Duodenal mucosa (tissue), 2 donors: ENCODE results near the gene CAPS2.

Source experiments
- H3K27ac ChIP-seq: one replicate; pipeline ENCODE4 v1.7.0; 2013; ENCODE audit warnings: low read depth, low read length
- H3K27me3 ChIP-seq, 2 donors: one replicate each; pipeline ENCODE4 v1.7.0; 2013; ENCODE audit warnings: low read length in 2 of 2, control low read depth in 1 of 2; ENCODE audit not compliant: insufficient read depth in 2 of 2, control insufficient read depth in 1 of 2
- H3K36me3 ChIP-seq, 2 donors: one replicate each; pipeline ENCODE4 v1.7.0; 2013; ENCODE audit warnings: low read length in 2 of 2, control low read depth in 1 of 2; ENCODE audit not compliant: insufficient read depth in 2 of 2, control insufficient read depth in 1 of 2
- H3K4me1 ChIP-seq, 2 donors: one replicate each; pipeline ENCODE4 v1.7.0; 2013; ENCODE audit warnings: low read length in 2 of 2, control low read depth in 1 of 2; ENCODE audit not compliant: insufficient read depth in 2 of 2, control insufficient read depth in 1 of 2
- H3K4me3 ChIP-seq, 2 donors: one replicate each; pipeline ENCODE4 v1.7.0; 2013; ENCODE audit warnings: low read length in 2 of 2, low read depth in 1 of 2
- H3K9ac ChIP-seq, 2 donors: one replicate each; pipeline ENCODE4 v1.7.0; 2013; ENCODE audit warnings: low read length in 2 of 2, low read depth in 1 of 2
- H3K9me3 ChIP-seq, 2 donors: one replicate each; pipeline ENCODE4 v1.7.0; 2013; ENCODE audit warnings: low read length in 2 of 2, control low read depth in 1 of 2; ENCODE audit not compliant: control insufficient read depth in 1 of 2

The CAPS2 gene

DNA sequence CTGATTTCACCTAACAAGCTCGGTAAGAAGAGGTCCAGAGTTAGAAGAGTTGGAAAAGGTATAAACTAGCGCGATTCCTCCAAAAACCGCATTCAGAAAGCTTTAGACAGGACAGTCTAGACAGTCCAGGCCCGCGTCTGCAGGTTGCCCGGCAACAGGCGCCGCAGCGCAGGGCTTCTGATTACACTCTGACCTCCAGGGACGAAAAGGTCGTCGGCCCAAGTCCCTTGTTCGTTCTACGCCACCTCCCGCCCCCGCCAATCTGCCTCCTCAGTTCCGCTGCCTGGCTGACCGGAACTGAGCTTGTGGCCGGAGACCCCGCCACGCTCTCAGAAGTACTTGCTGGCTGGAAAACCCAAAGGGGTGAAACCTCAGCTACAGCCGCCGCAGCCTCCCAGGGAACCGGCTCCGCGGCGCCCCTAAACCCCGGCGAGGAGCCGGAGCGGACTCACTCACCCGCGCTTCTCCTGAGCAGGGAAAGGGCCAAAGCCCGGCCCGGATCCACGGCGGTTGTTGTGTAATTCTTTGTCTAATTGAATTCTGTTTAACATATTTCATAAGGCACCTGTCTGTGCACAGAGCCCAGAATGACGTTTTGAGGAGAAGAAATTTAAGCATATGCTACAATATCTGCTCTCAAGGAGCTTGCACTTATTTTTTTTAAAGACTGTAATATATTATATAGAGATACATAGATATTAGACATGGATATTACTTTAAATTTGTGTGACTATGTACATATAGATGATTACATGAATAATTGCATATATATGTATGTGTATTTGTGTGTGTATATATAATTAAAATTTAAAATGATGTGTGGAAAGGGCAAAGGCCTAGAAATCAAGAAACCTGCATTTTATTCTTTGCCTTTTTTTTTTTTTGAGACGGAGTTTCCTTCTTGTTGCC, at the start of gene CAPS2:
CAPS2 (minus strand) TSS at position 407 of the 909 bp plus-strand sequence. CDS start 3,826 bp downstream, outside the sequence.
- Histone ChIP-seq H3K36me3 (no peaks in the 10 kb centered on the region), H3K4me3 (peak within 1 kb of the TSS; percentile 88 to 90), H3K27me3 (peaks cover 0 to 3% of the 10 kb centered on the region in 2 donors), H3K9me3 (no peaks in the 10 kb centered on the region), H3K4me1 (peaks cover 5 to 9% of the 10 kb centered on the region in 2 donors), H3K27ac (no peak within 1 kb of the TSS), H3K9ac (peak within 1 kb of the TSS; percentile 45 to 51)

DNA sequence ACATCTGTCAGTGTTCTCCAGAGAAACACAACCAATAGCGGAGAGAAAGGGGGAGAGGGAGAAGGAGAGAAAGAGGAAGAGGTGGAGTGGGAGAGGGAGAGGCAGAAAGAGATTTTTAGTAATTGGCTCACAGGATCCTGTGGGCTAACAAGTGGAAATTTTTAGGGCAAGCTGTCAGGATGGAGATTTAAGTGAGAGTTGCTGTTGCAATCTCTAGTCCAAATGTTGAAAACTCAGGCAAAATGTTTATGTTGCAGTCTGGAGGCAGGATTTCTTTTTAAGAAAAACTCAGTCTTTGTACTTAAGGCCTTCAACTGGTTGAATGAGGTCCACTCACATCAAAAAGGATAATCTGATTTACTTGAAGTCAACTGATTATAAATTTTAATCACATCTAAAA, 48.2 kb upstream of the CAPS2 start:
- H3K27me3 ChIP-seq = no peaks in the 10 kb centered on the region
- H3K27ac ChIP-seq = no peak overlapping the region
- no peak overlapping the region for H3K4me3 ChIP-seq
- H3K9ac ChIP-seq = no peak overlapping the region
- no peaks in the 10 kb centered on the region for H3K9me3 ChIP-seq
- H3K36me3 ChIP-seq = no peaks in the 10 kb centered on the region
- no peaks in the 10 kb centered on the region for H3K4me1 ChIP-seq

DNA sequence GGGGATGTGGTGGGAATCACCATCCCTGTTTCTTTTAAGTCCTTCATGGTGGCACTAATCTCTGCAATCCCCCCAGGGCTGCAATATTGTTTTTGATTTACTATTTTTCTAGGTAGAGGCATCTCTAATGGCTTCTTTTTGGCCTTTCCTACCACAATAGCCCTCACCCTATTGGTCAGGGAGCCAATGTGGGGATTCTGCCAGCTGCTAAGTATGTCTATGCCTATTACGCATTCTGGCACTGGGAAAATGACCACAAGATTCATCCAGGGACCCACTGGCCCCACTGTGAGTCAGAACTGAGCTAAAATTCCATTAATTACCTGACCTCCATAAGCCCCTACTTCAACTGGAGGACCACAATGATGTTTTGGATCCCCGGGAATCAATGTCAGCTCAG, 44.8 kb upstream of the CAPS2 start:
- Histone ChIP-seq H3K4me3 (no peak overlapping the region), H3K4me1 (no peaks in the 10 kb centered on the region), H3K36me3 (no peaks in the 10 kb centered on the region), H3K9ac (no peak overlapping the region), H3K9me3 (no peaks in the 10 kb centered on the region), H3K27me3 (no peaks in the 10 kb centered on the region), H3K27ac (no peak overlapping the region)

DNA sequence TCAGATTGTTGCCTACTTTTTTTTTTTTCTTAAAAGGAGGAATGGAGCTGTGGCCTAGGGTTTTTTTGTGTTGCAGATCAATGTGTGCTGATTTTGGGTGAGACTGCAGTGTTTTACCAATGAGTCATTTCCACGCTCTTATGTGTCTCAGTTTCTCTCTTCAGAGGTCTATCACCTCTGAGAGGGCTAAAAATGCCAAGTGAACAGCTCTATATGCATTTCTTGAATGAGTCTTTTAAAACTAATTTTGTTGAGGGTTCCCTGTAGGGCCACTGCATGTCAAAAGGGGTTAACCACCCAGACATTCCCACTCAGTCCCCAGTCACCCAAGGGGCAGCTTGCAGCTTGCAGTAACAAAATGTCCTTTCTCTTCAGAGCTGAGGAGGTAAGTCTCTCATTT, 36.5 kb upstream of the CAPS2 start:
- H3K9me3 ChIP-seq = no peaks in the 10 kb centered on the region
- H3K4me1 ChIP-seq = no peaks in the 10 kb centered on the region
- no peaks in the 10 kb centered on the region for H3K36me3 ChIP-seq
- H3K9ac ChIP-seq = no peak overlapping the region
- H3K27ac ChIP-seq = no peak overlapping the region
- H3K4me3 ChIP-seq = no peak overlapping the region
- H3K27me3 ChIP-seq = no peaks in the 10 kb centered on the region

DNA sequence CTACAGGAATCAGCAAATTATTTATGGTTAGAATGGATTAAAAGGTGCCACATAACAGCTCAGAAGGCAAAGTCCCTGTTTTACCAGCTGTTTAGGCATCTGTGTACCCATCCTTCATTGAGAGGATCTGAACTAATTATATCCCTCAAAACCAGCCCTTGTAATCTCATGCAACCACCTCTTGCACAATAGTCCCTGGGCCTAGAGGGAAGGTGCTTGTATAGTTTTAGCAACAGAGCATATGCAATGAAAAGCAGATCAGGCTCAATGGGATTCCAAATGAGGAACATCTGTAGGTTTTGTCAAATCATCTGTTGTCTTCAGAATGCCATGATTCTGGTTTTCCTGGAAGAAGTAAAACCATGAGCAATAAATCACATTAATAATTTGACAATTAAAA, 34.8 kb upstream of the CAPS2 start:
- no peak overlapping the region for H3K9ac ChIP-seq
- no peaks in the 10 kb centered on the region for H3K27me3 ChIP-seq
- H3K9me3 ChIP-seq = no peaks in the 10 kb centered on the region
- H3K4me3 ChIP-seq = no peak overlapping the region
- H3K27ac ChIP-seq = no peak overlapping the region
- no peaks in the 10 kb centered on the region for H3K4me1 ChIP-seq
- no peaks in the 10 kb centered on the region for H3K36me3 ChIP-seq

DNA sequence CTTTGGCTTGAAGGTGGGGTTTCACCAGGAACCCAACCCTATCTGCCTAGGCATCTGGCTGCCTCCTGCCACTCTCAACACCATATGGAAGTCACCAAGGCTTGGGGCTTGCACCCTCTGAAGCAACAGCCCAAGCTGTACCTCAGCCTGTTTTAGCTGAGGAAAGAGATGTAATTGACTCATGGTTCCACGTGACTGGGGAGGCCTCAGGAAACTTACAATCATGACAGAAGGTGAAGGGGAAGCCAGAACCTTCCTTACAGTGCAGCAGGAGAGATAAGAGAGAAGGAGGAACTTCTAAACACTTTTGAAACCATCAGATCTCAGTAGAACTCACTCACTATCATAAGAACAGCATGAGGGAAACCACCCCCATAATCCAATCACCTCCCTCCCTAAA, 31.3 kb upstream of the CAPS2 start:
- H3K4me1 ChIP-seq = no peaks in the 10 kb centered on the region
- no peak overlapping the region for H3K9ac ChIP-seq
- H3K9me3 ChIP-seq = no peaks in the 10 kb centered on the region
- H3K27ac ChIP-seq = no peak overlapping the region
- H3K4me3 ChIP-seq = no peak overlapping the region
- no peaks in the 10 kb centered on the region for H3K36me3 ChIP-seq
- H3K27me3 ChIP-seq = no peaks in the 10 kb centered on the region

DNA sequence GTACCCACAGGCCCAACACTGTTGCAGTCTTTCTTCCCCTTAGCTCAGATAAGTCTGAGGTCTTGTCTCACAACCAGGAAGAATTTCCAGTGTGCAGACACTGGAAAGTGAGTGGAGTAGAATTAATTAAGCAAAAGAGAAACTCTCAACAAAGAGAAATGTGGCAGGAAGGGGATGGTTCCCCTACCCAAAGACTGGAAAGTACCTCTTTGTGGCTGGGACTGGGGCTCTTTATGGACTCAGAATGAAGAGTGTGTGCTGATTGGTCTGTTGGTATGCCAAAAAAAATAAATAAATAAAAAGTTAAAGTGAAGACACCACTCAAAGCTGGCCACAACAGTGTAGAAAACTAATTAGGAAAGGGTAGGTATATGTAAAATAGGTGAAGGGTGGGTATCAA, 30.8 kb upstream of the CAPS2 start:
- no peak overlapping the region for H3K9ac ChIP-seq
- H3K9me3 ChIP-seq = no peaks in the 10 kb centered on the region
- no peaks in the 10 kb centered on the region for H3K27me3 ChIP-seq
- no peak overlapping the region for H3K4me3 ChIP-seq
- no peaks in the 10 kb centered on the region for H3K36me3 ChIP-seq
- no peak overlapping the region for H3K27ac ChIP-seq
- H3K4me1 ChIP-seq = no peaks in the 10 kb centered on the region

DNA sequence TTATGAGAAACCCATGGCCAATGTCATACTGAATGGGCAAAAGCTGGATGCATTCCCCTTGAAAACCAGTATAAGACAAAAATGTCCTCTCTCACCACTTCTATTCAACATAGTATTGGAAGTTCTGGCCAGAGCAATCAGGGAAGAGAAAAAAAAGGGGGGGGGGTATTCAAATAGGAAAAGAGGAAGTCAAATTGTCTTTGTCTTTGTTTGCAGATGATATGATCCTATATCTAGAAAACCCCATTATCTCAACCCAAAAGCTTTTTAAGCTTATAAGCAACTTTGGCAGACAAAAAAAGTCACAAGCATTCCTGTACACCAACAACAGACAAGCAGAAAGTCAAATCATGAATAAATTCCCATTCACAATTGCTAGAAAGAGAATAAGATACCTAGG, 23.9 kb upstream of the CAPS2 start:
- Histone ChIP-seq H3K27me3 (no peaks in the 10 kb centered on the region), H3K4me3 (no peak overlapping the region), H3K4me1 (no peaks in the 10 kb centered on the region)

DNA sequence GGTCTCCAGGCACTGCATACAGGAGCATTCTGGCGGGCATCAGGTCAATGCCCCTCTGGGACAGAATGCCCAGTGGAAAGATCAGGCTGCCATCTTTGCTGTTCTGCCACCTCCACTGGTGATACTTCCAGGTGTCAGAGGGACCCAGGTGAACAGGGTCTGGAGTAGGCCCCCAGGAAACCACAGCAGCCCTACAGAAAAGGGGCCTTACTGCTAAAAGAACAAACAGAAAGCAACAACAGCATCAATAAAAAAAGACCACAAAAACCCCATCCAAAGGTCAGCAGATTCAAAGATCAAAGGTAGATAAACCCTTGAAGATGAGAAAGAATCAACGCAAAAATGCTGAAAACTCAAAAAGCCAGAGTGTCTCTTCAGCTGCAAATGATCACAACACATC, 20.3 kb upstream of the CAPS2 start:
- Histone ChIP-seq H3K4me1 (no peaks in the 10 kb centered on the region), H3K9ac (no peak overlapping the region), H3K4me3 (no peak overlapping the region), H3K9me3 (no peaks in the 10 kb centered on the region), H3K27ac (no peak overlapping the region), H3K36me3 (no peaks in the 10 kb centered on the region), H3K27me3 (no peaks in the 10 kb centered on the region)

More for the DNA sequence above, 23.9 kb upstream of the CAPS2 start:
- Histone ChIP-seq H3K9ac (no peak overlapping the region), H3K27ac (no peak overlapping the region), H3K36me3 (no peaks in the 10 kb centered on the region), H3K9me3 (no peaks in the 10 kb centered on the region)

DNA sequence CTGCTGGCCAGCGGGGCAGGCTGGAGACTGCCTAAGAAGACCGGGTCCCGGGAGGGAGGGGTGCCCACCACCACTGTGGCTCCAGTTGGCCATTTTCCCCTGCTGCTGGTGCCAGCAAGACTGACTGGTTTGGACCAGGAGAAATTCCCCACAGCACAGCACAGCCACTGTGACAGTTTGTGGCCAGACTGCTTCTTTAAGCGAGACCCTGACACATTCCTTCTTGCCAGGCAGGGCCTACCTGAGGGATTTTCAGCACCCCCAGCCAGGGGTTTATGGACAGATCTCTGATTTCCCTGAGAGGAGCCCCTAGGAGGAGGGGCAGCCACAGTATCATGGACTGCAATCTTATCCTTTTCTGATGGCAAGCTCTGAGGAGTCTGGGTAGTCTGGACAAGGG, 19.8 kb upstream of the CAPS2 start:
- Histone ChIP-seq H3K4me1 (no peaks in the 10 kb centered on the region), H3K9ac (no peak overlapping the region), H3K27me3 (no peaks in the 10 kb centered on the region), H3K27ac (no peak overlapping the region), H3K4me3 (no peak overlapping the region), H3K9me3 (no peaks in the 10 kb centered on the region), H3K36me3 (no peaks in the 10 kb centered on the region)
